GM18526 (cell line): ENCODE measurements around the gene CEMIP2.

ENCODE experiments used
- POLR2A ChIP-seq: IDR thresholded peaks from 3 replicates; pipeline ENCODE4 v1.6.1; 2011; ENCODE audit not compliant: insufficient read length; ENCODE audit errors: extremely low read depth

Gene CEMIP2

GRCh38 chr9:71791875-71792274 is 23.6 kb upstream of the CEMIP2 start:
- no peak for TF ChIP-seq POLR2A

DNA sequence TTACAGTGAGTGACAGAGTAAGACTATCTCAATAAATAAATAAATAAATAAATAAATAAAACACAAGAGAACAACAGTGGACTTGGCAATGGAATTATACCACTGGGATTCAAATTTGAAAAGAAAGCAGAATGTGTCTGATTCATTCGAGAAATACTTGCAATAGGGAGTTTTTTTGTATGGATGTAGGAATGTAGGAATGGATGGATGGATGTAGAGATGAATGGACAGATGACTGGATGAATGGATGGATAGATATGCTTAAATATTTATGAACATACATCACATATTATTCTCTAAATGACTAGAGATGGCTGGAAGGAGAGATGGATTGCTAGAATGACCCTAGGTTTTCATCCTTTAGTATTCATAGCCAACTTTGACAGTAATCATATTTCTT is 22.0 kb upstream of the CEMIP2 start:
- TF ChIP-seq POLR2A = no peak

GRCh38 chr9:71783120-71783523 is 14.8 kb upstream of the CEMIP2 start:
- TF ChIP-seq POLR2A = no peak

- no peak for TF ChIP-seq POLR2A
Measured at GRCh38 chr9:71781391-71781790, 13.1 kb upstream of the CEMIP2 start.

DNA sequence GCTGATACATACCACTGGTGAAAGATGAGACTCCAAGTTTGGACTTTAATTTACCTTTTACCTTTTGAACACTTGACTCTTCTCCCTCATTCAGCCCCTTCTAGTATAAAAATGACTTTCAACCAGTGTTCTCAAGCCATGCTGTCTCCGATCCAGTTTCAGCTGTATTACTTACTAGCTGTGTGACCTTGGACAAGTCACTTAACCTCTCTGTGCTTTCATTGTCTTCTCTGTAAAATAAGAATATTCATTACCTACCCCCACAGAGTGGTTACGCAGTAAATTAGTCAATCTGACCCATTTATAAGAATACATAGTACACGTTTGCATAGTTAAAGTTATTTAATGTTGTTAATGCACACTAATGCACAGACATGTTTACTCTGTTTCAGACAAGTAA is 12.6 kb upstream of the CEMIP2 start:
- TF ChIP-seq POLR2A = no peak

GRCh38 chr9:71778085-71778484 is 9.8 kb upstream of the CEMIP2 start:
- TF ChIP-seq POLR2A = no peak

GRCh38 chr9:71774920-71775319 is 6.6 kb upstream of the CEMIP2 start:
- no peak for TF ChIP-seq POLR2A

GRCh38 chr9:71772726-71773125 is 4.4 kb upstream of the CEMIP2 start:
- no peak for TF ChIP-seq POLR2A

DNA sequence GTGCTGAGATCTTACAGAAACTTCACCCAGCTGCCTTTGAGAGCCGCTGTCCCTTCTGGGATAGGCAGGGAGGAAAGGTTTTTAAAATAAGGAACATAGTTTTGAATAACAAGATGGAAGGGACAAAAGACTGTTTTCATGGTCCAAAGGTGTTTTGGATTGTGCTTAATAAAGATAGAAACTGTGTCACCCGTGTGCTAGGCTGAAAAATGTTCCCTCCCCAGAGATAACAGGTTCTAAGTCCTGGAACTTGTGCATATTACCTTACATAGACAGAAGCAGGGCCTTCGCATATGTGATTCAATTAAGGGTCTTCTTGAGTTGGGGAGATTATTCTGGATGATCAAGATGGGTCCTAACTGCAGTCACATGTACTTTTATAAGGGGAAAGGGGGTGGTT is 1.9 kb upstream of the CEMIP2 start:
- TF ChIP-seq POLR2A = no peak

DNA sequence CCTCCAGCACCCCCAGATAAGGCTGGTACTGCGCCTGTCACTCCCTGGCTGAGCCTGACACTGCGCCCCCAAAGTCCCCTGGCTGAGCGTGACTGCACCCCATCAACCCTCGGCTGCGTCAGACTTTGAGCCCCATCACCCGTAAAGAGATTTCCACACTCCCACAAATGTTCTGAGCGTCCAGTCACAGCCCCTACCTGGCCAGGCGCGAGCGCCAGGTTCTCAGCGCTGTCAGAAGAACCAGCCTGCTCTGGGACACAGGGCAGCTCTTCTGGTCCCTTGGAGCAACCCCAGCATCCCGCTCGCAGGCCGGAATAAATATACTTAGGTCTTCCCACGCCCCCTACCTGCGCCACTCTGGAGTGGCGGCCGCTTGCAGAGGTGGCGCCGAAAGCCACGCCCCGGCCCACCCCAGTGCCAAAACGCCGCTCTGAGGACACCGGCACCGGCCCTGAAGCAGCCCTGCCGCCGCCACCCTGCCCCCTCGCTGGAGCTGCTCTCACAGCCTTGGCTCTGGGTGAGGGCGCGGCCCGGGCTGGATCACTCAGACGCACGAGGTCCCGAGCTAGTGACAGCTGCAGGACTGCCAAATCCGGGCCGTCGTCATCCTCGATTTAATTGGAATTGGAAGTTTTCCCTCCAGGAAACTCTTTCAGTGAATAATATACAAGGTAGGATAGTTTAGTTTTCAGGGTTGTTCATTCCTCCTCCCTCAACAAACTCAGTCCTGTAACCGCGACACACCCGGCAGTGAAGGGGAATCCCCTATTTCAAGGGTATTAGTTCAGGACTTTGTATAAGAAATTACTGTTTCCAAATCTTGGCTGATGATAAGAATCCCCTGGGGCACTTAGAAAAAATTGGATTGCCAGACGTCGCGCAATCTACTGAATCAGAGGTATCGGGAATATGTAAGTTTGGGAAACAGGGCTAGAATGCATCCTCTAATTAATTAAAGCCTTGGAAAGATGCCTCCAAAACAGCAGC is 1.2 kb upstream of the CEMIP2 start:
- no peak for TF ChIP-seq POLR2A

GRCh38 chr9:71767776-71768321 is 464 bp downstream of the CEMIP2 start:
- TF ChIP-seq POLR2A = no peak

- no peak for TF ChIP-seq POLR2A
Measured at GRCh38 chr9:71767163-71767775, 1.0 kb downstream of the CEMIP2 start.

DNA sequence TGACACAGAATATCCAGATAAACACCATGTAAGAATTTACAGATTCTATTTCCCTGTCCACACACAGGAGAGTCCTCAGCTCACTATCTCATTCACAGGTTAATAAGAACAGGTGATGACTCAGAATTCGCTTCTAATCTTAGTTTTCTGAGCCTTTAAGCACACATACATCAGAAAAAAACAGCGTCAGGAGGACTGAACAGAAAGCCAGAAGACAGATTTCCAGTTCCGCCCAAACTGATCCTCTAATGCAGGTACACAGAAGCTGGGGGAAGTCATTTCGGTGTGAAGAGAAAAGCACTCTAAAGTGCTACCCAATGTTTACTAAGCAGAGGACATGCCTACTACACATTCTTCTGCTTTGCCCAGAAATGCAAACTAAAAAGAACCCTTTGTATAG is 1.6 kb downstream of the CEMIP2 start:
- TF ChIP-seq POLR2A = no peak

DNA sequence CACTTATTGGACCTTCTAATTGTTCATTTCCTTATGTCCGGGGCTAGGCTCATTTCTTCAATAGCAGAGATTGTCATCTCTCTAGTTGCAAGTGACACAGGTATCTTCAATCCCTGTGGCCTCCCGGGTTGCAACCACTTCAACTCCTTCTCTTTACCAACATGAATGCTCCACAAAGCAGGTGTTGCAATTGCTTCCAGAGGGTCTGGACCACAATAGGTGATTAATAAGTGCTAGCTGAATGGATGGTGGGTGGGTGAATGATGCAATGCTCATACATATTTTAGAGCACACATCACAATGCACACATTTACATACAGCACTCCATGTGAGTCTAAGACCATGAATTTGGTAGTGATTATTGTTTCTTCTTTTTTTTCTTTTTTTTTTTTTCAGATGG is 2.6 kb downstream of the CEMIP2 start:
- no peak for TF ChIP-seq POLR2A

GRCh38 chr9:71764891-71765290 is 3.4 kb downstream of the CEMIP2 start:
- no peak for TF ChIP-seq POLR2A

DNA sequence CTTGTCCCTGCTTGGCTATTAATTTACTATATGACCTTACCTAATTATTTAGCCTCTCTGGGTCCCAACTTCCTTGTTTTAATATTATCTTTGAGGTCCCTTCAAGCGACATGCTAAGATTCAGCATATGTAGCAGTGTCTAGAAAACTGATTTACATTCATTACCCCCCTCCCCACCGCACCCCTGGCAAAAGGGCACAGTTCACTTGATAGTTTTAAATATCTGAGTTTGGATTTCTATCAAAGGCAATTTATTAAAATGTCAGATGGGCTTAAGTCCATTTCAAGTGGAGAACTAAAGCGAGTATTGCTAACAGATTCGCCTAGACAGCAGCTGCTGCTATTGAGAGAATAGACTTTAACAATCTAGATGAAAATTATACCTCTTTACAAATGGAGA is 3.9 kb downstream of the CEMIP2 start:
- TF ChIP-seq POLR2A = no peak

DNA sequence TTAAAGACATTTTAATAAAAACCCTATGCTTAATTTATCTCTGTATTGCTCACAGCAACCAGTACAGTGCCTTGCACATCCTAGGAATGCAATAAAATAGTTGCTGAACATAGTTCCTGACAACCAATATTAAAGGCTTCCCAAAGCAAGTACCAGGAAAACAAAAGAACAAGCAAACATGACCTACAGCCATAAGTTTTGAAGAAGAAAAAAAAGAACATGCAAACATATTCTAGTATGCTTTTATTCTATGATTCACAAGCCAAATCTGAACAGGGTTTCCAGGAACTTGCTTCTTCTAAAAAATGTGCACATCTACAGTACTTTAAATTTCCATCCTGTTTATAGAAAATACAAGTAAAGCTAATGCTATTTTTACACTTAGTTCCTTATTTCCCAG is 4.5 kb downstream of the CEMIP2 start:
- no peak for TF ChIP-seq POLR2A
